GM19240 (cell line): ENCODE data around the gene TTLL11.
"Not testable (repeated sequence)": the region's sequence is repeated elsewhere in the genome, so short reads cannot be mapped to it uniquely, and the experiment has no call there.

Experiments used
- DNase-seq: peaks from one replicate; pipeline ENCODE4 v3.0.0; 2011; ENCODE audit warnings: low spot score; ENCODE audit not compliant: insufficient read length

Gene TTLL11

DNA sequence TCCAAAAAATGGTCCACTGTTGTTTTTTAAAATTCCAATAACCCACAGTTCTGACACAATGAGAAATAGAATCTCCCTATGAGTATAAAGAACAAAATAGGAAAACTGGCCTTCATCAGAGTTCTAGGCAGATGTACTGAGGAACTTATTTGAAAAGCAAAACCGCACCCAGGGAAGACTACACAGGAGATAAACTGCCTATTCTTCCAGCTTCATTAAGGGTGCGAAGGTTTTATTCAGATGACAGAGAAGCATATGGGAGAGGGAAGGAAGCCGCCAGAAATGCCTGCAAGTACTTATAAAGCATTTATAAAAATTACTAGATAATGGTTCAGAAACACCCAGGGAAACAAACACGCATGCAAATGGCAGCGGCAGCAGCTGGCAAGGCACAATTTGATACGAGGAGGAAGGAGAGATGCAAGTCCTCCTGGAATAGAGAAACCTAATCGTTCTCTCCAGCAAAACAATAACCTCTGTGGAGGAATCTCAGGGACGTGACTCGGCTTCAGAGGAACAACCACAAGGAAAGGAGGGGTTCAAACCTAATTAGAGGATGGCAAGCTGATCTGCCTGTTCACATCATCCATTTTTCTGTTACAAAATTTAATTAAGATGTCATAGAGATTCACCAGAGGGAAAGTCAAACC lies 9.0 kb downstream of the TTLL11 start:
- no peak for DNase-seq

DNA sequence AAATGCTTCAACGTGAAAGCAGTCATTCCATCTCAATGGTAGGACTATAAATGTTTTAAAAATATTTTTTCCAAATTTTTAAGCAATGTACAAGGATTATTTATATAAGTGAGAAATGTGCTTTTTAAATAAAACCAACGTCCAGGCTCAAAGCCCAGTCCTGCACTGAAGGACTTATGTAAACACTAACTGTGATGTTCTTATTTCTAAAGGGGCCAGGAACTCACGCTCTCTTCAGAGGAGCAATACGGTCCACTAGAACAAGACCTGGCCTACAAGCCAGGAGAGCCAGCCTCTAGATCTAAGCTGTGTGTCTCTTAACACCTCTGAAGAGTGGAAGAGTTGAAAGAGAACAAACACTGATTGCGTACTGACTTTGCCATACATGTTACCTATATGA lies 12.1 kb downstream of the TTLL11 start:
- DNase-seq, result no peak

DNA sequence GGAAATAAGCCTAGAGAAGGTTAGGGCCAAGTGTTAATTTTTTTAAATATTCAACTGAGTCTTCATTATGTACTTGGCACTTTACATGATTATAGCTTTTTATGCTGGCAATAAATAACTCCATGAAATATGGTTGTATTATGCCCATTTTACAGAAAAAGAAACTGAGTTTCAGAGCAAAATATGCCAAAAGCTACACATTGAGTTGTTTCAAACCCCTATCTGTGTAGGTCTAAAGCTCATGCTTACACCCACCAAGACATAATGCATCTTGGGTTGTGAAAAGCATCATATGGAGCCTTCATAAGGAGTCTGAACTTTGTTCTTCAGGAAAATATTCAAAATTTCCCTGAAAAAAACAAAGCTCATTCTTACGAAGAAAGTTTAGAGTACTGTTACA lies 14.6 kb downstream of the TTLL11 start:
- DNase-seq, result no peak

DNA sequence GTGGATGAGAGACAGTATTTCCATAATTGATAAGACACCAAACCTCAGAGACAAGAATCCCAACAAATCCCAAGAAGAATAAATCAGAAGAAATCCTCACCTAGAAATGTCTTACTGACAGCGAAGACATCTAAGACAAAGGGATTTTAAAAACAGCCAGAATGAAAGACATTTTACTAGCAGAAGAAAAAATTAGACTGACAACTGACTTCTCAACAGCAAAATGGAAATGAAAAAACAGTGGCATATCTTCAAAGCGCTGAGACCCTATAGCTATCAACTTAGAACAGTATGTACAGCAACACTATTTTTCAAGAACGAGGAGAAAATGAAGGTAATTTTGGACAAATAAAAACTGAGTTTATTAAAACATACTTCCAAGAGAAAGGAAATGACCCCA lies 16.3 kb downstream of the TTLL11 start:
- no peak for DNase-seq

DNA sequence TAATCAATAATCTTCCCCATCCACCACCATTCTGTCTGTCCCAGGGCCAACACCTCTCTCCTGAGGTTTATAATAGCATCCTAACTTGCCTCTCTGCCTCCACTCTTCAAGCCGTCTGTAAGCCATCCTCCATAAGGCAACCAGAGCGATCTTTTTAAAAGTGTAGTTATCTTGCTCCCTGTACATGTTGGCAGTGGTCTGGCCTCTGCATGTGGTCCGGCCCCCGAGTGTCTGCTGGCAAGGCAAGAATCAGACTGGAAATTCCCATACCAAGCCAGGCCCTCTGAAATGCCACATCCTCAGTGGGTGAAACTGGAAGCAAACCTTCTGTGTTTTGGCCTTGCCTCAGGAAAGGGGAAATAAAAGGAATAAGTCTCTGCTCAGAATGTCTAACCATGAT lies 17.0 kb downstream of the TTLL11 start:
- no peak for DNase-seq

DNA sequence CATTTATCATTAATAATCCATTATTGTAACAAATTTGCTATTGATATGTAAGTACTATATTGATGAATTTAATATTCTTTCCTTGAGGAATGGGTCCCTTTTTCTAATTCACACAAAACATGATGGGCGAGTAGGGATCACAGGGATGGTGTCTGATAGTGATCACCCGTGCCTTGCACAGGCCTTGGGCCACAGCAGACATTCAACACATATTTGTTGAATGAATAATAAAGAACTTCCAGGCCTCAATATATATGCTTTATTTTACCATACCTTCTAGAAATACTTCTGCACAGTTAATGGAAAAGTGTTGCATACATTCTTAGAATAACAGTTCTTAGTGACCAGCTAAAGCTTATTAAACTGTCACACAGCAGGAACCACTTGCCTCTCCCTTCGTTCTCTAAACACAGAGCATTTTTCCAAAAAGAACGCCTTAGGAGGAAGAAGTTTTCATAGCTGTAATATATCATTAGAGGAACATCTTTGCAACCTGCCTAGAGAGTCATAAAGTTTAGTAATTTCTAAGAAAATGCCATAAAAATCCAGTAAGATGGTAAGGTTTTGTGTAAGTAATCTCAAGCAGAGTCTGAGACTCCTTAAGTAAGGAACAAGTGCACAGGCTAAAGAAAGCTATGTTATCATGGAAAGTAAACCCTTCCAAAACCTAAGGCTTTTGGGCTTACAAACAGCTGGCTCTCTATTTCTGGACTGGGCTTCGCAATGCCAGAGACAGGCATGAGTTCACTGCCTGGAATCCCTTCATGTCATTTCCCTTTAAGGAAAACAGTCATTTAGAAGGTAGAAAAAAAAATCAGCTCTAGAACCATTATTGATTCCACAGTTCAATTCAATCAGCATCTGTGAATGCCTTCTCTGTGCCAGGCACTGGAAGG lies 17.7 kb downstream of the TTLL11 start:
- no peak for DNase-seq

DNA sequence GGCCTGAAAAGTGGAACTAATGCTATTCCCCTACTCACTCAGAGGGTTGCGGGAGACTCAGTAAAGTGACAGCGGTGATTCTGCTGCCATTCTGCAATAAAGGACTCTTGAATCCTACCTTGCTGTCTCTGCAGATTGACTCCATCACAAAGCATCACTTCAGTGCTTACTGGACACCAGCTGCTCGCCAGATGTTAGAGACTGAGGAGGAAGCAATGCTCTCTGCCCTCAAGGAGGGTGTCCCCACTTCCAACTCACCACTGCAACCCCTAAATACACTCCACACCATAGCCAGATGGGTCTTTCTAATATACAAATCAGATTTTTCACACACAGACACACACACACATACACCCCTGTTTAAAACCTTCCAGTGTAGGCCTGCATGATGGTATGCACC lies 21.4 kb downstream of the TTLL11 start:
- no peak for DNase-seq

DNA sequence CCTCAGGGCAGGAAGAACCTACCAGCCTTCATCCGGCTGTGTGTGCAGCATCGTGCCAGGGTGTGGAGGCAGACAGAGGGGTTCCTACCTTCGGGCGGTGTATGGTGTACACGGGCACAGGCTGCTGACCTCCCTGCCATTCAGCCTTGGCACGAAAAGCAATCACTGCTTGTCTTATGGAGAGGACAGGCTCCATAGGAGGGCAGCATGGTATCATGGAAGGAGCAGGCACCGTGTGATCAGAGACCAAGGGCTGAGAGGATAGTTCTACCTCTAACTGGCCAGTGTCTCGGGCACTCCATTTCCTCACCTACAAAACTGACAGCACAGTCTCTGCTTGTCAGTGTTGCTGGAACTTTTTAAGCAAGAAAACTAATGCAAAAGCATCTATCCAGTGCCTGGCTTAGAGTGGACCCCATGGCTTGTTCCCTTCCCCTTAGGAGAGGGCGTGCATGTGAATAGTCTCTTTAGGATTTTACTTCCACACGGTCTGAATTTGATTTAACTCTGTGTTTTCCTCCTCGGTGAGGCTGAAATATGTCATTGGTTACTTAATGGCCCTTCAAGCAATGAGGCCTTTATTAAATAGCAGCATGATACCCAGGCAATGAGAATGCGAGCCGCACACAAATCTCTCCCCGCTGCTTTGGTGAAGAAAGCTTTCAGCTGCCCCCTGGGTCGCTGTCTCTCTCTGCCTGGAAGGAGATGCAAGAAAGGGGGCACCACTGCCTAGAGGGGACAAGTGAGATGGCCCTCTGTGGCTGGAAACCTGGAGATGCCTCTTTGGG lies 22.2 kb downstream of the TTLL11 start:
- no peak for DNase-seq

DNA sequence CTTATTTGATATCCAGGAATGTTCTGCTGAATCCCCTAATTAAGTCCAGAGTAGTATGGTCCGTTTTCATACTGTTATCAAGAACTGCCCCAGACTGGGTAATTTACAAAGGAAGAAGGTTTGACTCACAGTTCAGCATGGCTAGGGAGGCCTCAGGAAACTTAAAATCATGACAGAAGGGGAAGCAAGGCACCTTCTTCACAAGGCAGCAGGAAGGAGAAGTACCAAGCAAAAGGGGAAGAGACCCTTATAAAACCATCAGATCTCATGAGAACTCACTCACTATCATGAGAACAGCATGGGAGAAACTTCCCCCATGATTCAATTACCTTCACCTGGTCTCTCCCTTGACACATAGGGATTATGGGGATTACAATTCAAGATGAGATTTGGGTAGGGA lies 26.4 kb downstream of the TTLL11 start:
- not testable (repeated sequence) for DNase-seq

DNA sequence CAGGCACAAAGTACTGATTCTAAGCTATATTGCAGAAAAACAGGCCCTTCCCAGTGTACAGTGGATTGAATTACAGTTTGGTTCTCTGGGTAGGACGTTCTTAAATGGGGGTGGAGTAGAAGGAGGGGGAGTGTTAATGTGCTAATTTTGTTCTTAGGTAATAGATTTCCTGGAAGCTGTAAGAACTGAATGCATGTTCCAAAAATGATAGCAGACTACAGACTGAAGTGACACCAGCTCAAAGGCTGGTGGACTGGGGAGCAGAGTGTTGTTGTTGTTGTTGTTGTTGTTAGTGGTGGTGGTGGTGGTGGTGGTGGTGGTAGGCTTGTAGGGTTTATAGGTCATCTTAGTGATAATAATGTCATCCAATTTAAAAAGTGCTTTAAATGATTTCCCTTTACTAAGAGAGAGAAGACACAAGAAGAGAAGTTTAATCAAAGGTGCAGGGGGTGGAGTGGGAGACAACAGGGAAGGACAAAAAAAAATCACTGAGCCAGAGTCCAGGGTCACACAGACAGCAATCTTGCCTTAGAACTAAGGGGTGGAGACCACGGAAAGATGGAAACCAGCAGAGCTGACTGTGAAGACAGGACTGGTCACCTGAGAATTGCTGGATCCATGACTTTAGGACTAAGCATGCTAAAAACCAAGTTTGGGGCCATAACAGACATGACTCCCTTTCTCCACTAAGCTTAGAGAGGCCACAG lies 27.0 kb downstream of the TTLL11 start:
- DNase-seq, result no peak

DNA sequence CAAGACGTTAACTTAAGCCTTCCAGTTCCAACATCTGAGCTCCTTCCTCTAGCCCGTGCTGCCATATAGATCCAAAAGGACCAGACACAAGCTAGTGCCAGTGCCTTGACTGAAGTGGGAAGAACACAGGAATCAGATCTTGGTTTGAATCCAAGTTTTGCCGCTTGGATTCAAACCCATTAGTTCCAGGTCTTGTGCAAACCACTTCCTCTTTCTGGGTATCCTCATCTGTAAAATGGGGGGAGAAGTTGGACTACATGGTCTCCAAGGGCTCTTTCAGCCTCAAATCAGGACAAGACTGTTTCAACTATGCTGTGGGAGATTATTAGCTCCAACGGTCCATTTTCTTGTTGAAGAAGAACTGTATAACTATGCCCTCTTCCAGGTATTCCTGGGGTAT lies 32.6 kb downstream of the TTLL11 start:
- DNase-seq, result no peak

DNA sequence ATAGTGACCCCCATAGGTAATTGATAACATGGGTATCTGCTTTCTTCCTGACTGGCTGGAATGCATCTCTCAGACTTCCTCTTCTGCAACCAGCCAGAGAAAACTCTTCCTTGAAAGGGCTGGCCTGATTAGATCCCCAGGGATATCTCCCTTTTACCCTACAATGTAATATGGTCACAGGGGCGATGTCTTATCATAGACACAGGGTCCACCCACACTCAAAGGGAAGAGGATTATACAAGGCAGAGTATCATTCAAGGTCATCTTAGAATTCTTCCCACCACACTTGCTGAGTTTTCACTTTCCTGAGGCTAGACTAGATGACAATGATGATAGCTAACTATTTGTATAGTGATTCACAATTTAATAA lies 33.2 kb downstream of the TTLL11 start:
- DNase-seq, result no peak

DNA sequence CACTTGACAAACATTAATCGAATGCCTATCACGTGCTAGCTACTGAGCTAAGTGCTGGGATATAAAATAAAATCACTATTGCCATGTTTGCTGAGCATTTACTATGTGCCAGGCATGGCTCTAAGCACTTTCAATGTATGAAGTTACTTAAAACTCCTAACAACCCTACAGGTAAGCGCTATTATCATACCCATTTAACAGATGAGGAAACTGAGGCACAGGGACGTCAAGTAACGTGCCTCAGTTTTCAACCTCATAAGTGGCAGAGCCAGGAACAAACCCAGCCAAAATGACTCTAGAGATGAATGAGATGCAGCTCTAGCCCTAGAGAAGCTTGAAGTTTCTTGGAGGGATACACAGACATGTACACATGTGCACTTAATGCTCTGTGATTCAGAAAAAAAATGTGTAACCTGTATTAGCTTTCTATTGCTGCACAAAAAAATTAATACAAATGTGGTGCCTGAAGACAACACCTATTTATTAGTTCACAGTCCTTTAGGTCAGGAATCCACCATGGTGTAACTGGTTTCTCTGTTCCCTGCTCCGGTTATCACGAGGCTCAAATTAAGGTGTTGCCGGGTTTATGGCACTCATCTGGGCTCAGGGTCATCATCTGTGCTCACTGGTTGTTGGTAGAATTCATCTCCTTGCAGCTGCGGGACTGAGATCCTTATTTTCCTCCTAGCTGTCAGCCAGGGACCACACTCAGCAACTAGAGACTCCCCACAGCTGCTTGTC lies 33.7 kb downstream of the TTLL11 start:
- DNase-seq, result no peak

DNA sequence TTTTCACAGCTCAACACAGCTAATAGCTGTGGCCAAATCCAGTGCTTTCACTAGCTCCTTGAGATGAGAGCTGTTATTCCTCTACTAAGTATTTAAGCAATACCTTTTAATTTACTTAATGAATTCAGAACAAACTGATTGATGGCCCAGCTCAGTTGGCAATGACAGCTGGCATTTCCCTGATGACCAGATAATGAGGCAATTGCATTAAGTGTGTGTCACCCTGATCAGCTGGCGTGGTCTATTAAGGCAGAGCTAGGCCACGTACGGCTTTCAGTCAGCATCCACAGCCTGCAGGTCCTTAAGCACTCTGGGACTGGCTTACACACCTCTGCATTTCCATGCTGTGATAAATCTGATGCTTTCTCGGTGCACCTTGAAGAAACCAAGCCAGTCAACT lies 34.4 kb downstream of the TTLL11 start:
- DNase-seq, result no peak

DNA sequence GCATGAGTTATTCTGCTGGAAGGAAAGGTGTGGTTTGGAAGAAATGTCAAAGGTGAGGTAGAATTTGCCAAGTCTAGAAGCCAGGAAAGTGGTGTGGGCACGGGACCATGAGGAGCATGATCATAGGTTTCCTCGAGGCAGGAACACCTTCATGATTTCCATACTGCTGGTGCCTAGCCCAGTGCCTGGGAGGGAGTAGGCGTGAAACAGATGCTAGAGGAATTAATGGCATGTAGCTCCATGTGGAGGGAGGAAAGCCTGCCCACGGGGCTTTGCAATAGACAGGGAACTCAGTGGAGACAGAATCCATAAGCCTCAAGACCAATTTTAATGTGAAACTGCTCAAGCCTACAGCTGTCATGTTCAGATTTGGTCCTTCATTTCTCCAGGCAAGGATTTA lies 35.1 kb downstream of the TTLL11 start:
- DNase-seq, result no peak

DNA sequence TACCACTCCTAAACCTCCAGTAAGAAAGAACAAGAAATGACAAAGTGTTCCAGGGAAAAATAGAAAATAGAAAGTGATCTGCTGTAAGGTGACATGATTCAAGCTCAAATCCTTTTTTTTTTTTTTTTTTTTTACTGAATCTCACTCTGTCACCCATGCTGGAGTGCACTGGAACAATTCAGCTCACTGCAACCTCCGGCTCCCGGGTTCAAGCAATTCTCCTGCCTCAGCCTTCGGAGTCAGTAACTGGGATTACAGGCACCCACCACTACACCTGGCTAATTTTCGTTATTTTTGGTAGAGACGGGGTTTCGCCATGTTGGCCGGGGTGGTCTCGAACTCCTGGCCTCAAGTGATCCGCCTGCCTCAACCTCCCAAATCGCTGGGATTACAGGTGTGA lies 35.9 kb downstream of the TTLL11 start:
- no peak for DNase-seq

DNA sequence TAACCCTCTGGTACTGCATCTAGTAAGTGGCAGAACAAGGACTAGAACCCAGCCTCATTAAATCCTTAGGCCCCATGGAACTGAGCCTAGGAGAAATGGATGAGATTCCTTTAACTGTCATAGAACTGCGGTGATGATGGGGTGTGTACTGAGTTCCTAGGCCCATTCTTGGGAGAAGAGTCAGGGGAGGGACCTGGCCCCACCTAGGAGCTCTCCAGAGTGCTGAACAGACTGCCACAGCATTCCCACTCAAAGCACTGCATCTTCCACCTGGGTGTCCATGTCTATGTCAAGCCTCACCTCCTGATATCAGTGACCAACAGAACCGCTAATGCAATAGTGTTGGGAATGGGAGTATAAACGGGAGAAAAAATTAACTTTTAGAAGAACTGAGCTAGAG lies 36.6 kb downstream of the TTLL11 start:
- DNase-seq, result no peak

DNA sequence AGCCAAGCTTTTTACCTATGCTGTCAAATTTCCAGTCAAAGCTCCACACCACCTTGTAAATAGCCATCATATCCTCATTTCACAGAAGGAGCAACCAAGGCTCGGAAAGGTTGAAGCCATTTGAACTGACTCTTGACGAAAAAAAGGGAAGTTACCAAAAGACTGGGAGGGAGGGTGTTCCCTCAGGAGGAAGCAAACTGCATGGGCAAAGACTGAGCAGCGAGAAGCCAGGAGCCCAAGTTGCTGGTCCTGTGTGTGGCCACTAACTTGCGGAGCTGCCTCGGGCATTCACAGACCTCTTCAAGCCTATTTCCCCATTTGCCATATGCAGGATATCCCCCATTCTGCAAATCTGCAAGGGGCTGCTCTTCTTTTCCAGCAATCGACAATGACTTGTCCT lies 37.4 kb downstream of the TTLL11 start:
- no peak for DNase-seq

DNA sequence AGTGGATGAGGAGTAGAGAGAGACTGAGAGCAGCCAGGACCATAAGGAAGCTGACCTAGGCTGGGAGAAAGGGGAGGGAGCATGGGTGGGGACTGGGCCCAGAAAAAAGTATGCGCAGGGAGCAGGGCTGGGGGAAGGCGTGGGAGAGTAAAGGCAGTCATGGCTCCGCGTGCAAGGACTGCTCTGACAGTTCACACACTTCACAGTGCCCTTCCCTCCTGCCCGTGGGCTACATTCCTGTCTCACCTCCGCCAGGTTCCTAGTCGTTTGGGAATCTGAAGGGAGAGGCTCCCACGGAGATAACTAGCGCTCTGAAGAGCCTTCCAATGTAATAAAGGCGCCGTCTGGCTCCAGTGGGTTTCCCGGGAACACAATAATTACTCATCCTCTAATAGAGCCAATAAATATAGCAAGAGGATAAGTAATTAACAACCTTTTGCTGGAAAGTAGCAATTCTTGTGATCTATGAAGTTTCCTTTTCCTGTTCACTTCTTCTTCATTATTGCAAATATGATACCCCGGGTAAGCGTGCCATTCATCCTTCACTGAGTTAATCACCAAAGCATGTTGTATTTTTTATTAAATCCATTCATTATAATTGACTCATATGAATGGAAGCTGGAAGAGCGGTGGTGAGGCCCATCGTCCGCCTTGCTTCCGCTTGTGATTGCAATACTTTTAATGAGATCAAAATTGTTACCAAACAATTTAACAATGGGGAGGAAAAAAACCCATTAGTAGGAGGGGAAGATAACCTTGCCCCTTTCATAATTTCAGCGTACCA lies 39.3 kb downstream of the TTLL11 start:
- no peak for DNase-seq

DNA sequence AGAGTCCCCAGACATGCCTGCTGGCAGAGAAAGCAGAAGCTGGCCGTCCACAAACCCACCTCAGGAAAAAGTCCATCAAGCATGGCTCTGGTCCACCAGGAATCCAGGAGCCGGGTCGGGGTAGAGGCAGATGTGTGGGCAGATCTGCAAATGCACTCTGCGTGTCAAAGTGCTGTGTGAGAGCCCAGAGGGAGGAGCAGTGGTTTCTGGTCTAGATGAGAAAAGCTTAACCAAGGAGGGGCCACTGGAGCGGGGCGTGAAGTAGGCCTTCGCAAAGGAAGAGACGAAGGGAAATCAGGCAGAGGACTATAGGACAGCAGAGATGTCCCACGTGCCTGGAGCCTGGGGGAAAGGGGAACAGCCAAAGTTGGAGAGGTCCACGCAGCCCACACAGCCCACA lies 40.0 kb downstream of the TTLL11 start:
- DNase-seq, result no peak
